ENCODE data around the gene HRH1. TPM values are rescaled to one million over a fixed set of nuclear protein-coding genes. Genes with fewer than 3 reads are reported as not detected.

HRH1 gene
- total RNA-seq, 1 experiment from 2014 or later: 1.3 TPM

DNA sequence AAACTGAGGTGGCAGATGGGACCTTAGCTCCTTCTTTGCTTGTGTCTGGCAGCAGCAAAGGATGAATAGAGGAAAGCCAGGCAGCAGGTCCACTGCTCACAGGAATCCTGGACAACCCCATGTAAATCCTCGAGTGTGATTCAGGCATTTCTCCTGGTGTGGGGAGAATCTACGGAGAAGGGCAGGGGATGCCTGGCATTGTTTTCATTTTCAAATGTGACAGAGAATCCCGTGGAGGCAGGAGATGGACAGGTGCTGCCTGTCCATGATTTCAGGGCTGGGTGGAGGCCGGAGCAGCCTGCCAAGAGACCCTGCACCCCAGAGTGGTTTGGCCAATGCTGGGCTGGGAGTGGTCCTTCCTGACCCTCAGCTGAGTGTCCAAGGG, 1.7 kb downstream of the HRH1 start:
- TF ChIP-seq, protein P1, sequence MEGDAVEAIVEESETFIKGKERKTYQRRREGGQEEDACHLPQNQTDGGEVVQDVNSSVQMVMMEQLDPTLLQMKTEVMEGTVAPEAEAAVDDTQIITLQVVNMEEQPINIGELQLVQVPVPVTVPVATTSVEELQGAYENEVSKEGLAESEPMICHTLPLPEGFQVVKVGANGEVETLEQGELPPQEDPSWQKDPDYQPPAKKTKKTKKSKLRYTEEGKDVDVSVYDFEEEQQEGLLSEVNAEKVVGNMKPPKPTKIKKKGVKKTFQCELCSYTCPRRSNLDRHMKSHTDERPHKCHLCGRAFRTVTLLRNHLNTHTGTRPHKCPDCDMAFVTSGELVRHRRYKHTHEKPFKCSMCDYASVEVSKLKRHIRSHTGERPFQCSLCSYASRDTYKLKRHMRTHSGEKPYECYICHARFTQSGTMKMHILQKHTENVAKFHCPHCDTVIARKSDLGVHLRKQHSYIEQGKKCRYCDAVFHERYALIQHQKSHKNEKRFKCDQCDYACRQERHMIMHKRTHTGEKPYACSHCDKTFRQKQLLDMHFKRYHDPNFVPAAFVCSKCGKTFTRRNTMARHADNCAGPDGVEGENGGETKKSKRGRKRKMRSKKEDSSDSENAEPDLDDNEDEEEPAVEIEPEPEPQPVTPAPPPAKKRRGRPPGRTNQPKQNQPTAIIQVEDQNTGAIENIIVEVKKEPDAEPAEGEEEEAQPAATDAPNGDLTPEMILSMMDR (IDR thresholded peaks at IDR 0.05; ENCODE audit: insufficient read depth in 1 of 2, low read depth in 1 of 2, low read length in 1 of 2, severe bottlenecking in 1 of 2, unreplicated experiment in 1 of 2): no peak
- ChIA-PET CTCF (interaction anchor here (0.6 kb wide), 1 partner anchor 138 kb away, joined by 3 read pairs; no protein-coding TSS in a partner anchor), POLR2A (no interaction called here)
- DNase-seq: no peak
- Histone ChIP-seq H3K36me3 (ENCODE audit: control insufficient read depth, insufficient read depth, low read length) (no peaks in the 10 kb centered on the region), H3K4me3 (ENCODE audit: low read depth, low read length) (no peak overlapping the region), H3K4me1 (no peaks in the 10 kb centered on the region), H3K27me3 (replicated peaks; ENCODE audit: control insufficient read depth, insufficient read depth, low read length) (peaks cover 4% of the 10 kb centered on the region; the same call in 1 of the 2 replicates), H3K9me3 (no peaks in the 10 kb centered on the region)
- H3K27ac Mint-ChIP-seq (ENCODE audit: unreplicated experiment): no peak overlapping the region
- H3K27me3 Mint-ChIP-seq (ENCODE audit: insufficient read depth, unreplicated experiment): peaks cover 15% of the 10 kb centered on the region
- H3K36me3 Mint-ChIP-seq (ENCODE audit: insufficient read depth, unreplicated experiment): no peaks in the 10 kb centered on the region
- no peaks in the 10 kb centered on the region for H3K9me3 Mint-ChIP-seq (ENCODE audit: unreplicated experiment)
- H3K4me3 Mint-ChIP-seq (ENCODE audit: unreplicated experiment): no peak overlapping the region
- BruUV-seq (replicated peaks): no TSS peak
- intact Hi-C loops (cut with micrococcal nuclease; ENCODE audit: unreplicated experiment): no loop called here
- no peaks in the 10 kb centered on the region for H3K4me1 Mint-ChIP-seq (ENCODE audit: low read depth, unreplicated experiment)

DNA sequence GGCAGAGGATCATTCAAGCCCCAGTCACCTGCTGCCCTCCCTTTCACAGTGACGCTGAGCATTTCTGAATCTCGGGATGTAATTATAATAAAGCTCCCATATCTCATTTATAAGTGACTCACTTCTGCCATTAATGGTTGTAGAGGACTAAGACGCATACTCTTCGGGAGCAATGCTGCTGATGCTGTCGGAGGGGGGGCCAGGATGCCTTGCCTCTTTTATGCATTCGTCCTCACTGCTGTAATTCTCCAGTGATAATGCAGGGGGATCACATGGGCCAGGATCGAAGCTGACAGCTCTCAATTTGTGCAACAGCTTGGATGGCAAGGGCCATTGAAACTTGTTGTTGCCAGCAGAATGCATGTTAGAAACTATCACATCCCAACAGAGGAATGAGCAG, 3.1 kb downstream of the HRH1 start:
- no peak overlapping the region for H3K27ac Mint-ChIP-seq (ENCODE audit: unreplicated experiment)

DNA sequence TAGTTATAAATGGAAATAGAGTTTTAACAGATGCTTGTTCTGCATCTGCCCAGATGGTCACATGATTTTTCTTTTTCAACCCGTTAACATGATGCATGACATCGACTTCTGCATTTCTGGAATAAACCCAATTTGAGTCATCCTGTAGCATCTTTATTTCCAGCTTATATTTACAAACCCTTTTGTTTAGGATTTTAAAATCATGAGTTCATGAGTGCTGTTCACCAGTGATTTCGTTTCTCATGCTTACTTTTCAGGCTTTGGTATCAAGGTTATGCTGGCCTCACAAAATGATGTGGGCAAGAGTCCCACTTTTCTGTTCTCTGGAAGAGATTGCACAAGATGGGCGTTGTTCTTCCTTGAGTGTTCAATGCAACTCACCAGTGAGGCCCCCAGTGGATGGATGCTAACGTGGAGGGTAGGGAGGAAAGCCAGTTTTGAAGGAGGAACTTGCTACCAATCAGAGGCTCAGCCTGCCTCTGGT, 5.2 kb downstream of the HRH1 start:
- Mint-ChIP-seq H3K4me3 (ENCODE audit: unreplicated experiment) (no peak overlapping the region), H3K9me3 (ENCODE audit: unreplicated experiment) (no peaks in the 10 kb centered on the region), H3K27ac (ENCODE audit: unreplicated experiment) (no peak overlapping the region), H3K4me1 (ENCODE audit: low read depth, unreplicated experiment) (no peaks in the 10 kb centered on the region), H3K27me3 (ENCODE audit: insufficient read depth, unreplicated experiment) (peaks cover 16% of the 10 kb centered on the region), H3K36me3 (ENCODE audit: insufficient read depth, unreplicated experiment) (no peaks in the 10 kb centered on the region)
- POLR2A ChIA-PET: no interaction called here
- Histone ChIP-seq H3K4me3 (ENCODE audit: low read depth, low read length) (no peak overlapping the region), H3K36me3 (ENCODE audit: control insufficient read depth, insufficient read depth, low read length) (no peaks in the 10 kb centered on the region), H3K4me1 (no peaks in the 10 kb centered on the region), H3K27me3 (replicated peaks; ENCODE audit: control insufficient read depth, insufficient read depth, low read length) (0 out of 2 replicates have a peak, but pooled peaks cover 4% of the 10 kb centered on the region), H3K9me3 (no peaks in the 10 kb centered on the region)
- intact Hi-C loops (cut with micrococcal nuclease; ENCODE audit: unreplicated experiment): no loop called here
- BruUV-seq (replicated peaks): no TSS peak
- no peak for DNase-seq
- CTCF ChIA-PET: no interaction called here
- TF ChIP-seq, protein P1 (IDR thresholded peaks at IDR 0.05; ENCODE audit: insufficient read depth in 1 of 2, low read depth in 1 of 2, low read length in 1 of 2, severe bottlenecking in 1 of 2, unreplicated experiment in 1 of 2): no peak

More for the DNA sequence above, 3.1 kb downstream of the HRH1 start:
- H3K4me1 ChIP-seq: no peaks in the 10 kb centered on the region
- Mint-ChIP-seq H3K4me3 (ENCODE audit: unreplicated experiment) (no peak overlapping the region), H3K36me3 (ENCODE audit: insufficient read depth, unreplicated experiment) (no peaks in the 10 kb centered on the region), H3K9me3 (ENCODE audit: unreplicated experiment) (no peaks in the 10 kb centered on the region), H3K4me1 (ENCODE audit: low read depth, unreplicated experiment) (no peaks in the 10 kb centered on the region), H3K27me3 (ENCODE audit: insufficient read depth, unreplicated experiment) (peaks cover 15% of the 10 kb centered on the region)
- peaks cover 4% of the 10 kb centered on the region; the same call in 1 of the 2 replicates for H3K27me3 ChIP-seq (replicated peaks; ENCODE audit: control insufficient read depth, insufficient read depth, low read length)
- no peaks in the 10 kb centered on the region for H3K9me3 ChIP-seq
- no peaks in the 10 kb centered on the region for H3K36me3 ChIP-seq (ENCODE audit: control insufficient read depth, insufficient read depth, low read length)
- intact Hi-C loops (cut with micrococcal nuclease; ENCODE audit: unreplicated experiment): no loop called here
- DNase-seq: no peak
- POLR2A ChIA-PET: no interaction called here
- H3K4me3 ChIP-seq (ENCODE audit: low read depth, low read length): no peak overlapping the region
- CTCF ChIA-PET: no interaction called here
- no TSS peak for BruUV-seq (replicated peaks)
- TF ChIP-seq, protein P1 (IDR thresholded peaks at IDR 0.05; ENCODE audit: insufficient read depth in 1 of 2, low read depth in 1 of 2, low read length in 1 of 2, severe bottlenecking in 1 of 2, unreplicated experiment in 1 of 2): no peak
